ENCODE data around the gene RPRD1B. TPM values are rescaled to one million over a fixed set of nuclear protein-coding genes. Genes with fewer than 3 reads are reported as not detected.

The RPRD1B gene
- polyA plus RNA-seq, 4 donors = 9.2 to 34.7 (median 13.6) TPM

DNA sequence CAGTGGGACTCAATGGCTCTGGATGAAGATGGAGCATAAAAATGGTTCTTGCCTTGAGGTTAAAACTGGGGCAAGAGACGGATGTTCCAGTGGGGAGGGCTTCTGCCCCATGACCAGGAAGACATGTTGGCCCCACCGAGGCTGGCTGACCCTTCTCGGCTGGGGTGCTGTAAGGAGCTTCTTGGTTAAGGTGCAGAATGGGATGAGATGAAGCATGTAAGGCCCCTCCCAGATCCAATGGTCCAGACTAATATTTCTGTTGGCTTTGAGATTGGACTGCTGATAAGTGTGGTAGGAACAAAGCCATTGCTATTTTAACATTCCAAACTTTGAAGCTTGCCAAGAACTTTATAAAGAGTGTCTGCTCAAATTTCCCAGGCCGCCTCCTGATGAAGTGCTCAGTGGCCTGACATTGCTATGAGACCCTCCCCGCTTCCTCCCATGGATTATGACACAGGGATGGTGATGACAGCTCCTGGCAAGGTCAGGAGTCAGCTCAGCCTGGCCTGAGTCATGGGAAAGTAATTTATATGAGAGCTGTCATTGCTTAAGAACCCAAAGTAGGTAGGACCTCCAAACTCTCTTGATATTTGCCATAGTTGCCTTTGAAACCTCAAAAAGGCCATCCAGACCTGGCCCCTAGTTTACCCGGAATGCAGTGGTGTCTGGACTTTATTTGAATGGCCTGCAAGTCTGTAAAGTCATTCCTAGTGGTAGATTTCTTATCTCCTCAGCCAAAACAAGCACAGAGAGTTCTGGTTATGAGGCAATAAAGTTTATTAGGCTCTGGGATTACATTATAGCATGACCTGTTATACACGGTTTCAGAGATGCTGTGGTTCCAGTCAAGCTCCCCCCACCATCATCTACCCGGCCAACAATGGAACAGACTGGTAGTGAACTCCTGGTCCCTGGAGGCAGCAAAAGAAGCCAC is 76.3 kb downstream of the RPRD1B start:
- FAIRE-seq = no peak
- WGBS, 3 donors = 48 to 59% (median 57%) methylated on average over 8 of the region's 8 CpGs

DNA sequence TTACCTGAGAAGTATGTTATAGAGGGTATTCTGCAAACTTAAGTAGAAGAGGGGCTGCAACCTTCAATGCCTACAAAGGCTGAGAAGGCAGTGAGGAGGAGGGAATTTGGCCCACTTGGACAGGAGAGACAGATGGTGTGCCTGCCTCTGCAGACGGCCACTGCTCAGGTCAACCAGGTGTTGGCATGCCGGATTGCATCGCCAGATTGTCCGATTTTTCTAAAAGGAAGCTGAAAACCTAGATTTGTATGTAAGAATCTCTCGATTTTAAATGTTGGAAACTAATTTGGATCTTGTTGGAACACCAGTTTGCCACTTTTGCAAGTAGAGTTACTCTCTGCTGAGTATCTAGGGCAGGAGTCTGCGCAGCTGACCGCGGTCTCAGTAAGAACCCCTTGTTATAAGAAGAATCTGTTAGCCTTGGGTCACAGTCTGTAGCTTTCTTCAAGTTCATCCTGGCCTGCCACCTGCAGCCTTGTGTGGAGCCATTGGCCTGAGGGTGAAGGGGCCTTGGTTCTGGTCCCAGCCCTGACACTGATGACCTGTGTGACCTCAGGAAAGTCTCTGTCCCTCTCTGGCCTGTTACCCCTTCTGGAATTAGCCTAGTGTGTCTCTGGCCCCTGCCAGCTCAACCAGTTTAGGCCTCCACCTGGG is 77.1 kb downstream of the RPRD1B start:
- no peak for DNase-seq
- Histone ChIP-seq H3K36me3 (ENCODE audit: control insufficient read depth in 3 of 3, insufficient read depth in 2 of 3, low read depth in 1 of 3, low read length in 3 of 3) (no peaks in the 10 kb centered on the region), H3K27me3 (ENCODE audit: control insufficient read depth in 3 of 3, insufficient read depth in 3 of 3, low read length in 3 of 3) (no peaks in the 10 kb centered on the region), H3K4me3 (ENCODE audit: low read depth in 1 of 3, low read length in 3 of 3) (no peak overlapping the region), H3K4me1 (ENCODE audit: control insufficient read depth in 3 of 3, insufficient read depth in 2 of 3, low read depth in 1 of 3, low read length in 2 of 3) (peaks cover 0 to 31% (median 16%) of the 10 kb centered on the region in 3 donors), H3K9me3 (ENCODE audit: control insufficient read depth in 2 of 2, insufficient read depth in 1 of 2, low read depth in 1 of 2, low read length in 1 of 2) (no peaks in the 10 kb centered on the region), H3K27ac (ENCODE audit: low read depth in 1 of 3, low read length in 2 of 3) (peak overlapping the region in 2 of 3 donors; percentile 71 to 77)
- no peak for FAIRE-seq
- 84 to 89% (median 88%) methylated on average over 8 of the region's 8 CpGs for WGBS, 3 donors

More for the DNA sequence above, 76.3 kb downstream of the RPRD1B start:
- no peaks in the 10 kb centered on the region for H3K9me3 ChIP-seq (ENCODE audit: control insufficient read depth in 2 of 2, insufficient read depth in 1 of 2, low read depth in 1 of 2, low read length in 1 of 2)
- H3K27me3 ChIP-seq (ENCODE audit: control insufficient read depth in 3 of 3, insufficient read depth in 3 of 3, low read length in 3 of 3) = no peaks in the 10 kb centered on the region
- peaks cover 0 to 31% (median 16%) of the 10 kb centered on the region in 3 donors for H3K4me1 ChIP-seq (ENCODE audit: control insufficient read depth in 3 of 3, insufficient read depth in 2 of 3, low read depth in 1 of 3, low read length in 2 of 3)
- DNase-seq = peak; percentile 72 to 78
- H3K4me3 ChIP-seq (ENCODE audit: low read depth in 1 of 3, low read length in 3 of 3) = no peak overlapping the region
- peak overlapping the region in 2 of 3 donors; percentile 71 to 77 for H3K27ac ChIP-seq (ENCODE audit: low read depth in 1 of 3, low read length in 2 of 3)
- H3K36me3 ChIP-seq (ENCODE audit: control insufficient read depth in 3 of 3, insufficient read depth in 2 of 3, low read depth in 1 of 3, low read length in 3 of 3) = no peaks in the 10 kb centered on the region

GRCh38 chr20:38111366-38112232 is 78.1 kb downstream of the RPRD1B start:
- no peaks in the 10 kb centered on the region for H3K36me3 ChIP-seq (ENCODE audit: control insufficient read depth in 3 of 3, insufficient read depth in 2 of 3, low read depth in 1 of 3, low read length in 3 of 3)
- no peaks in the 10 kb centered on the region for H3K9me3 ChIP-seq (ENCODE audit: control insufficient read depth in 2 of 2, insufficient read depth in 1 of 2, low read depth in 1 of 2, low read length in 1 of 2)
- DNase-seq (no peak), FAIRE-seq (no peak)
- peaks cover 0 to 31% (median 16%) of the 10 kb centered on the region in 3 donors for H3K4me1 ChIP-seq (ENCODE audit: control insufficient read depth in 3 of 3, insufficient read depth in 2 of 3, low read depth in 1 of 3, low read length in 2 of 3)
- no peak overlapping the region for H3K27ac ChIP-seq (ENCODE audit: low read depth in 1 of 3, low read length in 2 of 3)
- no peak overlapping the region for H3K4me3 ChIP-seq (ENCODE audit: low read depth in 1 of 3, low read length in 3 of 3)
- no peaks in the 10 kb centered on the region for H3K27me3 ChIP-seq (ENCODE audit: control insufficient read depth in 3 of 3, insufficient read depth in 3 of 3, low read length in 3 of 3)
- WGBS, 3 donors = 87 to 90% (median 88%) methylated on average over 8 of the region's 8 CpGs

GRCh38 chr20:38112261-38112929 is 78.8 kb downstream of the RPRD1B start:
- no peaks in the 10 kb centered on the region for H3K27me3 ChIP-seq (ENCODE audit: control insufficient read depth in 3 of 3, insufficient read depth in 3 of 3, low read length in 3 of 3)
- no peaks in the 10 kb centered on the region for H3K36me3 ChIP-seq (ENCODE audit: control insufficient read depth in 3 of 3, insufficient read depth in 2 of 3, low read depth in 1 of 3, low read length in 3 of 3)
- no peaks in the 10 kb centered on the region for H3K9me3 ChIP-seq (ENCODE audit: control insufficient read depth in 2 of 2, insufficient read depth in 1 of 2, low read depth in 1 of 2, low read length in 1 of 2)
- 82 to 87% (median 87%) methylated on average over 14 of the region's 14 CpGs for WGBS, 3 donors
- H3K27ac ChIP-seq (ENCODE audit: low read depth in 1 of 3, low read length in 2 of 3) = no peak overlapping the region
- FAIRE-seq (no peak), DNase-seq (no peak)
- no peak overlapping the region for H3K4me3 ChIP-seq (ENCODE audit: low read depth in 1 of 3, low read length in 3 of 3)
- peaks cover 0 to 31% (median 16%) of the 10 kb centered on the region in 3 donors for H3K4me1 ChIP-seq (ENCODE audit: control insufficient read depth in 3 of 3, insufficient read depth in 2 of 3, low read depth in 1 of 3, low read length in 2 of 3)

DNA sequence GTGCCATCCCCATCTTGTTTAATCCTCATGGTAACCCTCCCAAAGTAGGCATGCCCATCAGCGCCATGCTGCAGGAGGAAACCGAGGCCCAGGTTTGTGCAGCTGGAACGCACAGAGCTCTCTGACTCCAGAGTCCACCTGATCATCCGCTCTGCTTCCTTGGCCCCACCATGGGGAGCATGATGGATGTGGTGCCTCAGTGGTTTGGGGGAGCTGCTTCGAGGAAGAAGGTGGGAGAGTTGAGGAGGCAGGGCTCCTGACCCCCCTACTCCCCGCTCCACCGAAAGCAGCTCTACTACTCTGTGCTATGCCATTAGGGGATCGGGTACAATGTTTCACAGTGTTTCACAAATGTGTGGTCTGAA is 79.4 kb downstream of the RPRD1B start:
- Histone ChIP-seq H3K9me3 (ENCODE audit: control insufficient read depth in 2 of 2, insufficient read depth in 1 of 2, low read depth in 1 of 2, low read length in 1 of 2) (no peaks in the 10 kb centered on the region), H3K27ac (ENCODE audit: low read depth in 1 of 3, low read length in 2 of 3) (no peak overlapping the region), H3K4me1 (ENCODE audit: control insufficient read depth in 3 of 3, insufficient read depth in 2 of 3, low read depth in 1 of 3, low read length in 2 of 3) (peaks cover 0 to 31% (median 16%) of the 10 kb centered on the region in 3 donors), H3K4me3 (ENCODE audit: low read depth in 1 of 3, low read length in 3 of 3) (no peak overlapping the region), H3K27me3 (ENCODE audit: control insufficient read depth in 3 of 3, insufficient read depth in 3 of 3, low read length in 3 of 3) (no peaks in the 10 kb centered on the region), H3K36me3 (ENCODE audit: control insufficient read depth in 3 of 3, insufficient read depth in 2 of 3, low read depth in 1 of 3, low read length in 3 of 3) (no peaks in the 10 kb centered on the region)
- DNase-seq (no peak), FAIRE-seq (no peak)
- WGBS, 3 donors = 95 to 96% (median 95%) methylated on average over 8 of the region's 8 CpGs

GRCh38 chr20:38113401-38114325 is 80.1 kb downstream of the RPRD1B start:
- Histone ChIP-seq H3K9me3 (ENCODE audit: control insufficient read depth in 2 of 2, insufficient read depth in 1 of 2, low read depth in 1 of 2, low read length in 1 of 2) (no peaks in the 10 kb centered on the region), H3K36me3 (ENCODE audit: control insufficient read depth in 3 of 3, insufficient read depth in 2 of 3, low read depth in 1 of 3, low read length in 3 of 3) (no peaks in the 10 kb centered on the region), H3K27ac (ENCODE audit: low read depth in 1 of 3, low read length in 2 of 3) (no peak overlapping the region), H3K27me3 (ENCODE audit: control insufficient read depth in 3 of 3, insufficient read depth in 3 of 3, low read length in 3 of 3) (no peaks in the 10 kb centered on the region), H3K4me3 (ENCODE audit: low read depth in 1 of 3, low read length in 3 of 3) (no peak overlapping the region), H3K4me1 (ENCODE audit: control insufficient read depth in 3 of 3, insufficient read depth in 2 of 3, low read depth in 1 of 3, low read length in 2 of 3) (peaks cover 0 to 28% (median 13%) of the 10 kb centered on the region in 3 donors)
- FAIRE-seq = no peak
- WGBS, 3 donors = 43 to 56% (median 46%) methylated on average over 10 of the region's 10 CpGs
- peak; percentile 27 to 63 for DNase-seq

DNA sequence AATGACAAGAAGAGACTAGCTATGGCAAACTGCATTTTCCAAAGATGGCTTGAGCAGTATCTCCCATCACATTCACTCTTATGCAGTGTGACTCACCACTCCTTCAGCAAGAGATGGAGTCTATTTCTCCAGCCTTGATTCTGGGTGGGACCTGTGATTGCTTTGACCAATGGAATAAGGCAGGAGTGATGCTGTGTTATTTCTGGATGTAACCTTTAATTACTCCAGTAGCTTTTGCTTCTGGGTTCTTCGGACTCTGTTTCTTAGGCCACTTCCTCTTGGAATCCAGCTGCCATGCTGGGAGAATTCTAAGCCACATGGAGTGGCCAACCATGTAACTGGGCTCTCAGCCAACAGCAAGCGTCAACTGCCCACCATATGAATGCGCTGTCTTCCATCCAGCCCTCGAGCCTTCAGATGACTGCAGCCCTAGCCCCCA is 80.8 kb downstream of the RPRD1B start:
- FAIRE-seq (no peak), DNase-seq (no peak)
- Histone ChIP-seq H3K4me3 (ENCODE audit: low read depth in 1 of 3, low read length in 3 of 3) (no peak overlapping the region), H3K9me3 (ENCODE audit: control insufficient read depth in 2 of 2, insufficient read depth in 1 of 2, low read depth in 1 of 2, low read length in 1 of 2) (no peaks in the 10 kb centered on the region), H3K27me3 (ENCODE audit: control insufficient read depth in 3 of 3, insufficient read depth in 3 of 3, low read length in 3 of 3) (no peaks in the 10 kb centered on the region), H3K4me1 (ENCODE audit: control insufficient read depth in 3 of 3, insufficient read depth in 2 of 3, low read depth in 1 of 3, low read length in 2 of 3) (peaks cover 0 to 23% (median 11%) of the 10 kb centered on the region in 3 donors), H3K36me3 (ENCODE audit: control insufficient read depth in 3 of 3, insufficient read depth in 2 of 3, low read depth in 1 of 3, low read length in 3 of 3) (no peaks in the 10 kb centered on the region), H3K27ac (ENCODE audit: low read depth in 1 of 3, low read length in 2 of 3) (no peak overlapping the region)
- 90 to 95% (median 92%) methylated on average over 4 of the region's 4 CpGs for WGBS, 3 donors

Measured in small intestine (tissue), 7 donors.